Stimulated activated CD8-positive, alpha-beta memory T cell treated with anti-CD3 and anti-CD28 coated beads, Interleukin-12 subunit alpha, Interleukin-12 subunit beta, amount 100 ng/mL, for 24 hours (primary cell): ENCODE measurements around the gene CISD1.
A peak's percentile ranks its signal among the peaks of the same experiment; 100 is the strongest.

Experiments used
- DNase-seq: peaks from one replicate; pipeline ENCODE4 v3.0.0-alpha.2; 2020; ENCODE audit errors: extremely low read depth

Gene CISD1

DNA sequence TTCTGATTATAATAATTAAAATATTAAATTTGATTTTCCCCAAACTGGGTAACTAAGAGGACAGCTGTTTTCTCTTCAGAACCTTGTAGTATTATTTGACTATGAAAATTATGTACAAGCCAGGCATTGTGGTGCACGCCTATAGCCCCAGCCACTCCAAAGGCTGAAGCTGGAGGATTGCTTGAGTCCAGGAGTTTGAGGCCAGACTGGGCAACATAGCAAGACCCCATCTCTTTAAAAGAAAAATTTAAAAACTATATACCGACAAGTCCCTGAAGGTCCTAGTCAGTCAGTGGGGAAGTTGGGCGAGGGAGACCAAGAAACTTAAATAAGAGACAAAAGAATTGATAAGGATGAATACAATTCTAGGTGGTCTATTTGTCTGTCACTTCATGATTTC is 38.7 kb downstream of the CISD1 start:
- DNase-seq = no peak

DNA sequence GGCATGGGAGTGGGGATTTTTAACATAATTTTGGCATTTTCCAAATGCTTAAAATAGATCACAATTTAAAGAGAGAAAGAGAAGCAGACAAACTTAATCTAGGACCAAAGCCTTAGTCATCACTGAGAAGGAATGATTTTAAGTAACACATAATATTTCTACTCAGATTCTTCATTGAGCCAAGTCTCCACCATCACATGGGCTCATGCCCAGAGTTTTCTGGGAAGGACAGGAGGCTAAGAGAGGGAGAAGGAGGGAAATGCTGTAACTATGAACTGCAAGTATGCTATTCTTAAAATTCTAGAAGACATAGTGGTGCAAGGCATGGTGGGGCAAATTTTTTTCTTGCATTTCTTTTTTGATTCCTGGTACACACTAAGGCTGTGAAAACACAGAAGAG is 42.1 kb downstream of the CISD1 start:
- DNase-seq = no peak

DNA sequence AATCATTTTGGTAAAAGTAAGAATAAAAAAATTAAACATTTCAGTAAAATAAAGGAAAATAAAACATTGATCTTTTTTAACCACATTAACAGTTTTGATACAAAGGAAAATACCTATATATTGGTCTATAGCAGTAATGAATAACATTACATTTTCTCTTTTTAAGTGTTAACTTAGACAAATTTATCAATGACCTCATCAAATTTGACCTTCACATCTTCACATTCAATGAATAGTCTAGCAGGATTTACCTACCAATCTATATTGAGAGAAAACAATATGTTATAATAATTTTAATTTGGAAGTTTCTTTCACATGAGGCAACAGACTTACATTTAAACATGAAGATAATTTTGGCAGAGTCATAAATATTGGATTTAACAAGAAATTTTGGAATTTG is 47.9 kb downstream of the CISD1 start:
- DNase-seq = no peak

DNA sequence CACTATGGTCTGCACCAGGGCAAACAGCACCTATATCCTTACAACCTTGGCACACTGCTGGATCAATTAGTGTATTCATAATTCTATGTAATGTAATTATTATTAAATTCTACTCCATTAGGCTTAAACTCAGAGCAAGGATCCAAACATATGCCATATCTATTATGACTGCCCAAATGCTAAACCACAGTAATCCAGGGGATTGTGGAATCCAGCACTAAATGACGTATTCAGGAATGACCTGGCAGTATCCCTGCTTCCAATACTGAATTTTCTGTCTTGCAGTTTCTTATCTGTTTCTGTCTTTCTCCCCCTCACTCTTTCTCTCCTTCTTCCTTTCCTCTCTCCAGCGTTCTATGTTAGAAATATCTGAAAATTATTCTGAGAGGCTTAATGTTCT is 49.4 kb downstream of the CISD1 start:
- no peak for DNase-seq

DNA sequence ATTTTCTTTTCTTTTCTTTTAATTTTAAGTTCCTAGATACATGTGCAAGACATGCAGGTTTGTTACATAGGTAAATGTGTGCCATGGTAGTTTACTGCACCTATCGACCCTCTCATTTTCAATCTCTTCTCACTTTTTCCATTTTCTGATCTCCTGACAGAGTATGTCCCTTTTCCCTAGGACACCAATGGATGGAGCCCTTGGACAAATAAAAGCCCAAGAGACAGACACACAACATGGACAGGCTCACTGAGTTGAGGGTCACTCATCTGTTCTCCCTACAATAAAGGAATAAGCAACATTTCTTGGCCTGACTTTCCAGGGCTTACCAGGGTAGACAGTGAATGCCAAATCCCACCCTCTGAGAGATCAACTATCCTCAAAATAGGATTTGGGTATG is 50.6 kb downstream of the CISD1 start:
- no peak for DNase-seq

DNA sequence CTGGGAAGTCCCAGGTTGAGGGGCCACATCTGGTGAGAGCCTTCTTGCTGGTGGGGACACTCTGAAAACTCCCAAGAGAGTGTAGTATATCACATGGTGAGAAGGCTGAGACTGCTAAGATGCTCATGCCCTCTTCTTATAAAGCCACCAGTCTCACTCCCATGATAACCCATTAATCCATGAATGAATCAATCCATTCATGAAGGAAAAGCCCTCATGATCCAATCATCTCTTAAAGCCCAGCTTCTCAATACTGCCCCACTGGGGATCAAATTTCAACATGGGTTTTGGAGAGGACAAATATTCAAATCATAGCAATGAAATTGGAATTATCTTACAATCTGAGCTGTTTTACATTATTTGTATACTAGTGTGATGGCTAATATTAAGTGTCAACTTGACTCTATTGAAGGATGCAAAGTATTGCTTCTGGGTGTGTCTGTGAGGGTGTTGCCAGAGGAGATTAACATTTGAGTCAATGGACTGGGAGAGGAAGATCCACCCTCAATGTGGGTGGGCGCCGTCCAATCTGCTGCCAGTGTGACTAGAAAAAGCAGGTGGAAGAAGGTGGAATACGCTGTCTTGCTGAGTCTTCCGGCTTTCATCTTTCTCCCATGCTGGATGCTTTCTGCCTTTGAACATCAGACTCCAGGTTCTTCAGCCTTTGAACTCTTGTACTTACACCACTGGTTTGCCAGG is 51.5 kb downstream of the CISD1 start:
- no peak for DNase-seq

DNA sequence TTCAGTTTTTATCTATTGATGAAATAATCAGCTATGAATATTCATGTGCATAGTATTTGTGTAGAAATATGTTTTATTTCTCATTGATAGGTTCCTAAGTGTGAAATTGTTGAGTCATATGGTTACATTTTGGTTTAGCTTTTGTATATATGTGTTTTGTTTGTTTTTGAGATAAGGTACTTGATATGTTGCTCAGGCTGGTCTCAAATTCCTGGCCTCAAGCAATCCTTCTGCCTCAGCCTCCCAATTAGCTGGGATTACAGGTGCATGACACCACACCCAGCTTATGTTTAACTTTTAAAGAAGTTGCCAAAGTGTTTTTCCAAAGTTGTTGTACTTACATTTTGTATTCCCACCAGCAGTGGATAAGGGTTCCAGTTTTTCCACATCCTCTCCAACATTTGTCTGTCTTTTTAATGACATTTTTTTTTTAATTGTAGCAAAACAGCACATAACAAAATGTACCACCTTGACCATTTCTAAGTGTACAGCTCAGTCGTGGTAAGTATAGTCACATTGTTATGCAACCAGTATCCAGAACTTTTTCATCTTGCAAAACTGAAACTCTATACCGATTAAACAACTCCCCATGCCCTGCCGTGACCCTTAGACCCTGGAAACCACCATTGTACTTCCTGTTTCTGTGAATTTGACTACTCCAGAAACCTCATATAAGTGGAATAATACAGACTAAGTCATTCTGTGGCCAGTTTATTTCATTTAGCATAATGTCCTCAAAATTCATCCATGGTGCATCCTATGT is 53.3 kb downstream of the CISD1 start:
- DNase-seq = no peak

DNA sequence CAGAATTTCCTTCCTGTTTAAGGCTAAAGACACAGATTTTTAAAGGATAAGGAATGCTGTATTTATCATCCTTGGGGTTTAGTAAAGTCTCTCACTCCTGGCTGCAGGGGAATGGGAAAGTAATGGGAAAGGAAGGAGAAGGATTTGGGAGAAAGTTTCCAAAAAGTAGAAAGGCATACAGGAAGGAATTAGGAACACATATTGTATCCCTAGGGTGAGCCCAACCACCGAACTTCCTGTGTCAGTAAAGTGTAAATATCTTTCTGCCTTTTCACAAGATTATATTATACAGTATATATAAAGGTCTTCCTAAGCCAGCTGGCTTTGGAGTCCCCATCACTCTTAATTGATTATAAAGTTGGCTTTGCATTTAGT is 53.9 kb downstream of the CISD1 start:
- no peak for DNase-seq

DNA sequence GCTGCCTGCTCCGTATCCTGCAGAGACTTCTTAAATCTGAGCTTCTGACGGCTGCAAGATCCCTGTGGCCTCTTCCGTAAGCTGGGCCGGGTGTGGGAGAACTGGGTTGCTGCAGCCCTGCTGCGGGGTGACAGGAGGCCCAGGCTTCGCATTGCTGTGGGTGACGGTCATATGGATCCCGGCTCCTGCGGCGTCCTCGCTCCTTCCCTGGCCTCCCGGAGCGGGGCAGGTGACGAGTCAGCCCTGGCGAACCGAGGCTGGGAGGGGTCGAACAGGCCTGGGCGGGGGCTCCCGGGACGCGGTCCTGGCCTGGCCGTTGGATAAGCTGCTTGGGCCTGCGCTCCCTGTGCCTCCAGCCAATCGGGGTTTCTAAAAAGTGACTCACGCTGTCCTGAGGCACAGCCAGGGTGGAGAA is 58.0 kb downstream of the CISD1 start:
- DNase-seq = no peak

DNA sequence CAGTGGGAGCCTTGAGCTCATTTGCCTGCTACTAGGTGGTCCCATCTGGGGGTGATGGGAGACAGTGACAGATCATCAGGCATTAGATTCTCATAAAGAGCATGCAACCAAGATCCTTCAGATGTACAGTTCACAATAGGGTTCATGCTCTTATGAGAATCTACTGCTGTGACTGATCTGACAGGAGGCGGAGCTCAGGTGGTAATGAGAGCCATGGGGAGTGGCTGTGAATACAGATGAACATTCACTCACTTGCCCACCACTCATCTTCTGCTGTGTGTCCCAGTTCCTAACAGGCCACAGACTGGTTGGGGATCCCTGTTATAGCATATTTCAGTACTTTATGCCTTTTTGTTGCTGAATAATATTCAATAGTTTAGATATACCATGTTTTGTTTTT is 59.3 kb downstream of the CISD1 start:
- no peak for DNase-seq

DNA sequence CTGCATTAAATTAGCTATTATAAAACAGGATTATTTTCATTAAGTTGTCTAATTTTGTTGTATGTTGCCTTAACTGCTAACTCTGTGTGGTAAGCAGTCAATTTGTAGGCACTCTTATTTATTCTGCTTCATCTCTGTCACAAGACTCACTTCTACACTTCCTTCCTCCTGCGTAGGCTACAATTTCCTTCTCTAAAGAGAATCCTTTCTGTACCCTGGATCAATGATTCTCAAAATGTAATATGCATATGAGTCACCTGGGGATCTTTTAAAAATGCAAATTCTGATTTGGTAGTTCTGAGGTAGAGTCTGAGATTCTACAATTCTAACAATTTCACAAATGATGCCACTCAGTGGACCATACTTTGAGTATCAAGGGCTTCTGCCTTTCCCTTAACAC is 61.5 kb downstream of the CISD1 start:
- DNase-seq = no peak

DNA sequence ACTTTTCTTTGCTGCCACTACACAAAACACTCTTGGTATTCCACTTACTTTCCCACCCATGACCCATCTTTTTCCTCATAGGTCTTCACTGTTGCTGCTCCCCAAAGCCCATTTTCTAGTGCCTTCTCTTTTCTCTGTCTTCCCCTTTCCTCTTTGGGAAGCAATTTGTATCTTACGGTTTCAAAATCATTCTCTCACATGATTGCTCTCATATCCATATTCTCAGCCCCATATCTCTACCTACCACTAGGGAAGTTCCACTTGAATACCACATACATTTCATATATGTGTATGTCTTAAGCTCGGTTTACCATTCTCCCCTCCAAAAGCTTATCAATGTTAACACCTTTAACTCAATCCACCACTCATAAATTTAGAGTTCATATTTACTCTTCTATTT is 62.7 kb downstream of the CISD1 start:
- no peak for DNase-seq

DNA sequence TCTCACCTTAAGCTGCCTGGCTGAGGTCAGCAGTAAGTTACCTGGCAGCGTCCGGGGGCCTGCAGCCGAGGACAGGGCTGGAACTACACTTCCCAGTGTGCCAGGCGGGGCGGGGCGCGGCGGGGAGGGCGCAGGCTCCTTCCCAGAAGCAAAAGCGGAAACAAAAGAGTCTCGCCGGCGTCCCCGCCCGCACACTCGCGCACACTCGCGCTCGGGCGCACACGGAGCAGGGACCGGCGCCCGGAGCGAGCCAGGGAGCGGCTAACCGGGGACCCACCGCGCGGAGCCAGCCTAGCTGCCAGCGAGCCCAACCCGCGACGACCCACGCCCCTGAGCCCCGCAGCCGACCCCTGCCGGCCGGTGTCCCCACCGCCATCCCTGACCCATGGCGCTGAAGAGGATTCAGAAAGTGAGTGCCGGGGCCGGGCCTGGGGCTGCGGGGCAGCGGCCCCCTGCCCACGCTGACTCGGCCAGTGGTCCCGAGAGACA is 65.9 kb downstream of the CISD1 start, which contains the start of gene UBE2D1:
UBE2D1 (plus strand) TSS at position 190 of the 489 bp plus-strand sequence; CDS start at position 386, 196 bp downstream.
- DNase-seq = peak; percentile 72

DNA sequence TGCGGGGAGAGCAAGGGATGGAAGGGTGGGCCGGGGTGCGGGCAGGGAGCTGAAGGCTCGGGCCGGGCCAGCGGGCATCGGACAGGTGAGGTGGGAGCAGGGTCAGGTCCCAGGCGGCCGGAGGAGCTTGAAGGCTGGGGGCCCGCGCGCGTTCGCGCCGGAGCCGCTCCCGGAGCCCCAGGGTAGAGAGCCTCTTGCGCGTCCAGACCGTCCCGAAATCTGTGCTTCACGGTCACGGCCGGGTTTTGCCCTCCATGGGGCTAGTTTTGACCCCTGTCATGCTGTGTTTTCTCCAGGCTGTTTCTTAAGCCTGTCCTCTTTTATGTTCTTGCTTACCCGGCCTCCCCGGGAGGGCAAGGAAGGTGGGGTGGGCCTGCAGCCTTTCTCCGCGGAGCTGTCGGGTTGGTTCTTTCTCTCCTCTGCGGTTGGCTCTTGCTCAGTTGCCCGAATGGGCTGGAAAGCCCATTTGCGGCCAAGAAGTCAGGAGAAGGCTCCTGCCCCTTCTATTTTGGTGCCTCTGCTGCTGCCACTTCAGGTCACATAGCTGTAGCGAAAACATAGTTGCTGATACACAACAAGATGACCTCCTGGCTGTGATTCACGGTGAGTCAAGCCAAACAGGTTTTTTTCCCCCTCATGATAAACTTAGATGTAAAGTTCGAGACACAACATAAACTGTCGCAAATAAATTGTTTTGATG is 66.5 kb downstream of the CISD1 start:
- no peak for DNase-seq

DNA sequence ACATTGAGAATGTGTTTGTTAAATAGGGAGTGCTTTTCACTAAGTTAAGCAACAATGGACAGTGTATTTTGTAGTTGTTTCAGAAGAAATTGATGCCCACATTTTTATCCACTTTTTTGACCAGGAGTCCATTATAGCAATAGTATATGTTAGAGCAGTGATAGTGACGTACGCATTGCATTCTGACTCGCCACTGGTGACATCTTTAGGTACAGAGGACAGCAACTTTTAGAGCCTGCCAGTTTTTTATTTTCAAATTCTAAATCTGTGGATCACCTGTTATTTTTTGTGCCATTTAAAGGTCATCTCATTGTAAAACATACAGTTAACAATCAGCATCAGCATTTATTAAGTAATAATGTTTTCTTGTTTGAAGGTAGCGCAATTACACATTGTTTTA is 67.3 kb downstream of the CISD1 start:
- DNase-seq = no peak
